ENCODE data around the gene RAD21L1. TPM values are rescaled to one million over a fixed set of nuclear protein-coding genes. Genes with fewer than 3 reads are reported as not detected.
"Not testable (repeated sequence)": the region's sequence is repeated elsewhere in the genome, so short reads cannot be mapped to it uniquely, and the experiment has no call there.

Gene RAD21L1
- total RNA-seq, 2 donors from 2014 or later: not detected

GRCh38 chr20:1210501-1210900, 15.3 kb upstream of the RAD21L1 start:
- Histone ChIP-seq H3K4me3 (no peak overlapping the region), H3K4me1 (no peaks in the 10 kb centered on the region), H3K9me3 (no peaks in the 10 kb centered on the region), H3K27ac (no peak overlapping the region), H3K27me3 (no peaks in the 10 kb centered on the region), H3K36me3 (no peaks in the 10 kb centered on the region)
- DNase-seq (ENCODE audit: low spot score): no peak
- no peak for TF ChIP-seq CTCF (IDR thresholded peaks at IDR 0.05)

DNA sequence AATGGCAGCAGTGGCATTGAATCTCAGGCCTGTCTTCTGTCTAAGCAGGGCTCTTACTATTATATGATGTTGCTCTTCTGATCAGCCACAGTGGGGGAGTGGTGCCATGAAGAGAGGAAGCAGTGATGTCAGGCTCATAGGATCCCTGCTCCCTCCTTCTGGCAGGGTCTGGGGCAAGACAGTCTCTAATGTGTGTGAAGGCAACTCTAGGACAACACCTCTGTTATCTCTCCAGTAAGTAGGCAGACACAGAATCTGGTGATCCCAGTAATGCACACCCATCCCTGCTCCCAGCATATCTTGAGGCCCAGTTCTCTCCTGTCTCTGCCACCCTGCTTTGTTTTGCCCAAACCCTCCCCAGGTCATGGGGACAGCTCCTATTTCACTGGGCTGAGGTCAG, 13.8 kb upstream of the RAD21L1 start:
- Histone ChIP-seq H3K4me1 (no peaks in the 10 kb centered on the region), H3K27ac (no peak overlapping the region), H3K27me3 (no peaks in the 10 kb centered on the region), H3K4me3 (no peak overlapping the region), H3K9me3 (no peaks in the 10 kb centered on the region), H3K36me3 (no peaks in the 10 kb centered on the region)
- no peak for TF ChIP-seq CTCF (IDR thresholded peaks at IDR 0.05)
- no peak for DNase-seq (ENCODE audit: low spot score)

GRCh38 chr20:1212607-1213396, 13.0 kb upstream of the RAD21L1 start:
- Histone ChIP-seq H3K27ac (no peak overlapping the region), H3K4me3 (no peak overlapping the region), H3K9me3 (no peaks in the 10 kb centered on the region), H3K4me1 (no peaks in the 10 kb centered on the region), H3K36me3 (no peaks in the 10 kb centered on the region), H3K27me3 (no peaks in the 10 kb centered on the region)
- DNase-seq (ENCODE audit: low spot score): peak; percentile 80
- TF ChIP-seq CTCF (IDR thresholded peaks at IDR 0.05): peak; percentile 69 to 86

GRCh38 chr20:1214838-1215261, 11.0 kb upstream of the RAD21L1 start:
- no peak for DNase-seq (ENCODE audit: low spot score)
- no peak overlapping the region for H3K4me3 ChIP-seq
- no peaks in the 10 kb centered on the region for H3K4me1 ChIP-seq
- no peaks in the 10 kb centered on the region for H3K36me3 ChIP-seq
- no peak for TF ChIP-seq CTCF (IDR thresholded peaks at IDR 0.05)
- no peak overlapping the region for H3K27ac ChIP-seq
- no peaks in the 10 kb centered on the region for H3K9me3 ChIP-seq
- no peaks in the 10 kb centered on the region for H3K27me3 ChIP-seq

- Histone ChIP-seq H3K9me3 (no peaks in the 10 kb centered on the region), H3K27me3 (no peaks in the 10 kb centered on the region), H3K4me1 (no peaks in the 10 kb centered on the region), H3K27ac (no peak overlapping the region), H3K36me3 (no peaks in the 10 kb centered on the region), H3K4me3 (no peak overlapping the region)
- no peak for TF ChIP-seq CTCF (IDR thresholded peaks at IDR 0.05)
- DNase-seq (ENCODE audit: low spot score): no peak
These were observed 10.3 kb upstream of the RAD21L1 start for GRCh38 chr20:1215386-1216170.

GRCh38 chr20:1216527-1217427, 9.1 kb upstream of the RAD21L1 start:
- DNase-seq (ENCODE audit: low spot score); H3K4me1 ChIP-seq; H3K27me3 ChIP-seq; H3K36me3 ChIP-seq; H3K4me3 ChIP-seq; H3K9me3 ChIP-seq; H3K27ac ChIP-seq: not testable (repeated sequence)

GRCh38 chr20:1222750-1223149, 3.1 kb upstream of the RAD21L1 start:
- not testable (repeated sequence) for H3K27me3 ChIP-seq; H3K4me3 ChIP-seq; H3K36me3 ChIP-seq; DNase-seq (ENCODE audit: low spot score); H3K27ac ChIP-seq; H3K9me3 ChIP-seq
- H3K4me1 ChIP-seq: peaks cover 0 to 12% of the 10 kb centered on the region in 2 donors

Measured in right atrium auricular region (tissue), 2 donors.